Gastroesophageal sphincter (tissue), 3 donors: ENCODE data around the gene HMOX2.

Experiments
- POLR2A ChIP-seq, 2 donors: fragments of 450-650 bp; IDR thresholded peaks; one replicate each; pipeline ENCODE4 v1.6.1; 2017; ENCODE audit warnings: antibody characterized with exemption in 2 of 2, mild to moderate bottlenecking in 2 of 2, moderate library complexity in 1 of 2
- TF ChIP-seq, protein P1 (sequence below), 4 experiments: fragments of 200-600 bp in 2 of 4; fragments of 450-650 bp in 2 of 4; sonication (generic) in 1 of 4; IDR thresholded peaks; one replicate each; pipeline ENCODE4 v1.5.1; 2017 to 2019; ENCODE audit warnings: antibody characterized with exemption in 4 of 4, mild to moderate bottlenecking in 2 of 4, moderate library complexity in 2 of 4

DNA sequence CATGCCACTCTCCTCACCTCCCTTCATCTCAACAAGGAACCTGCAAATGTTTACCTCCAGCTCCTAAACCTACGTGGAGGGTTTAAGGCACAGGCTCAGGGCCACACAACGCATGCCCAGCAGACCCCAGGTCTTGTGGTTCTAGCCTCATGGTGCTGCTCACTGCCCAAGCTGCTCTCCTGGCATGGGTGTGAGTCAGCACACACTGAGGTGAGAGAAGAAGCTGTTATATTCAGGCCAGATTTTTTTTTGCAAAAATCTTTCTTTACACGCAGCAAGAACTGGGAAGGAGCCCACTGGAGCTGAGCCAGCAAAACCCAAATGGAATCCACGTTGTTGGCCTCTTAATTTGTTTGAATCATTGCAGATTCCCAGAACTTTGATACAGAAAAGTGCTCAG lies 74.4 kb downstream of the HMOX2 start:
- TF ChIP-seq, protein P1, sequence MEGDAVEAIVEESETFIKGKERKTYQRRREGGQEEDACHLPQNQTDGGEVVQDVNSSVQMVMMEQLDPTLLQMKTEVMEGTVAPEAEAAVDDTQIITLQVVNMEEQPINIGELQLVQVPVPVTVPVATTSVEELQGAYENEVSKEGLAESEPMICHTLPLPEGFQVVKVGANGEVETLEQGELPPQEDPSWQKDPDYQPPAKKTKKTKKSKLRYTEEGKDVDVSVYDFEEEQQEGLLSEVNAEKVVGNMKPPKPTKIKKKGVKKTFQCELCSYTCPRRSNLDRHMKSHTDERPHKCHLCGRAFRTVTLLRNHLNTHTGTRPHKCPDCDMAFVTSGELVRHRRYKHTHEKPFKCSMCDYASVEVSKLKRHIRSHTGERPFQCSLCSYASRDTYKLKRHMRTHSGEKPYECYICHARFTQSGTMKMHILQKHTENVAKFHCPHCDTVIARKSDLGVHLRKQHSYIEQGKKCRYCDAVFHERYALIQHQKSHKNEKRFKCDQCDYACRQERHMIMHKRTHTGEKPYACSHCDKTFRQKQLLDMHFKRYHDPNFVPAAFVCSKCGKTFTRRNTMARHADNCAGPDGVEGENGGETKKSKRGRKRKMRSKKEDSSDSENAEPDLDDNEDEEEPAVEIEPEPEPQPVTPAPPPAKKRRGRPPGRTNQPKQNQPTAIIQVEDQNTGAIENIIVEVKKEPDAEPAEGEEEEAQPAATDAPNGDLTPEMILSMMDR (IDR thresholded peaks at IDR 0.05): no peak
- no peak for TF ChIP-seq POLR2A (IDR thresholded peaks at IDR 0.05)
